Right hindlimb (tissue), 1 donor: ENCODE measurements around the gene CCDC40.
A peak's percentile ranks its signal among the peaks of the same experiment; 100 is the strongest.

Experiments
- DNase-seq: peaks from one replicate; pipeline ENCODE4 v3.0.0-alpha.2; 2018

The CCDC40 gene

DNA sequence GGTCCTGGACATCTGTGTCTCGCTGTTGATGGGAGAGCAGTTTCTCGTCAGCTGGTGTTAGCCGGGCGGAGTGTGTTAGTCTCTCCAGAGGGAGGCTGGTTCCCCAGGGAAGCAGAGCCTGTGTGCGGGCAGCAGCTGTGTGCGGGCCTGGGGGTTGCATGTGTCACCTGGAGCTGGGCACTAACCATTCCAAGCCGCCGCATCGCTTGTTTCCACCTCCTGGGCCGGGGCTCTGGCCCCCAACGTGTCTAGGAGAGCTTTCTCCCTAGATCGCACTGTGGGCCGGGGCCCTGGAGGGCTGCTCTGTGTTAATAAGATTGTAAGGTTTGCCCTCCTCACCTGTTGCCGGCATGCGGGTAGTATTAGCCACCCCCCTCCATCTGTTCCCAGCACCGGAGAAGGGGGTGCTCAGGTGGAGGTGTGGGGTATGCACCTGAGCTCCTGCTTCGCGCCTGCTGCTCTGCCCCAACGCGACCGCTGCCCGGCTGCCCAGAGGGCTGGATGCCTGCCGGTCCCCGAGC is 82.9 kb downstream of the CCDC40 start:
- no peak for DNase-seq

DNA sequence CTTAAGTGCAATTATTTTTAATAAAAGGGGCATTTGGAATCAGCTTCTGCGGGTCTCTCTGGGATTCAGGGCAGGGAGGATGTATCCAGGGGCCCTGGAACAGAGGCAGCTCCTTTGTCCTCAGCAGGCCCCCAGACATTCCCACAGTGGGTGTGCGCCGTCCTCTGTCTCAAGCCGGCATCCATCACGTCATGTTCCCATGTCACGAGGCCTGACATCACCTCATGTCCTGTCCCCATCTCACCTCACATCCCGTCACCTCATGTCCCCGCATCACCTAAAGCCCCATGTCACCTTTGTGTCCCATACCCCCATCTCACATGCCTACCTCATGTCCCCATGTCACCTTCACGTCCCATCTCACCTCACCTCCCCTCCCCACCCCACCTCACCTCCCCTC is 83.4 kb downstream of the CCDC40 start:
- no peak for DNase-seq

DNA sequence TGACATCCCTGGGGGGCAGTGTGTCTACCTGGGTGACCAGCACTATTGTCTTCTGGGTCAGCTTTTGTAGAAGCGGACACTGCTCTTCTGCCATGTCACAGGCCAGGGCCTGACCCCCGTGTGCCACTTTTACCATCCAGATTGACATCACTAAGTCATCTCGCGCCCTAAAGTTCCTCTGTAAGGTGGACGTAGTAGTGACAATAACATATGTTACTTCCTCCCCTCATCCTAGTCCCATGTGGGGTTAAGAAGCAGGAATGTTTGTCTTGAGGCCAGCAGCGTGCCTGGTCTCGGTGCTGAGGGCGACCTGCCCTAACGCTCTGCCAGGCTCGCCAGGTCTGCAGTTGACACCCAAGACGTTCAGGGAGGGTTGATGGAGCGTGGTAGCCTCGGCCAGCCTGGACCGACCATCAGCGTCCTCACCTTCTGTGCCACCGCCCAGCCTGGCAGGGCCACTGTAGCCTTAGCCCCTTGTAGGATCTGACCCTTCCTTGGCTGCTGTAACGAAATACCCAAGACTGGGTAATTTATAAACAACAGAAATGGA is 85.7 kb downstream of the CCDC40 start:
- no peak for DNase-seq

DNA sequence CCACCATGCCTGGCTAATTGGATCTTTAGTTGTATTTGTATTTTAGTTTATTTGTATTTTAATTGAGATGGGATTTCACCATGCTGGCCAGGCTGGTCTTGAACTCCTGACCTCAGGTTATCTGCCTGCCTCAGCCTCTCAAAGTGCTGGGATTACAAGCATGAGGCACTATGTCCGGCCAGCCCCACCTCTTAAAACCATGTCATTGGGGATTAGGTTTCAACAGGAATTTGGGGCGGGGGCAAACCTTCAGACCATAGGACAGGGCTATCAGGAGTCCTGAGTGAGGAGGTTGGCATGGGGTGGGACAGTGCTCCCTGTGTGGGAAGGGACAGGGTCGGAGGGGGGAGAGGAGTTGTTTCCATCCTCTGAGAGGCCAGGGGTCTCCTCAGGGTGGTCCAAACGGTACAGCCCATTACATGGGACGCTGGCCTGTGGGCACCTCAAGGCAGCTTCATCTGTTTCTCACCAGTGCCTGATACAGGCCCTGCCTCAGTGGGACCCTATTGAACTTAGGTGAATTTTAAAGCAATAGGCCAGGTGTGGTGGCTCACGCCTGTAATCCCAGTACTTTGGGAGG is 86.6 kb downstream of the CCDC40 start:
- DNase-seq, result no peak

DNA sequence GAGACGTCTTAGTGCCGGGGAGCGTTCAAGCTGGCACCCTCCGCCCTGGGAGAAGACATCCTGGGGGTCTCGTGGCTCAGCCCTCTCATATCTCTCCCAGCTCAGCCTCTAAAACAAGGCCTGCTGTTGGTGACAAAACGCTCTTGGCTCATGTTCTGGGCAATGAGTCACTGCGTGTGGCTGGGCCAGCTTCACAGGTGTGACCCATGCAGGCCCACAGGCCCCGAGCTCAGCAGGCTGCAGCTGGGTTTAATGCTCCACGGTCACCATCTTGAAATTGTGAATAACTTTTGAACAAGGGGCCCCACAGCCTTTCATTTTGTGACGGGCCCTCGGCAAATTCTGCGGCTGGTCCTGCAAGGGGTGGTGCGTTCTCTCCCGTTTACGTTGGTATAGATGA is 87.3 kb downstream of the CCDC40 start:
- DNase-seq, result no peak

DNA sequence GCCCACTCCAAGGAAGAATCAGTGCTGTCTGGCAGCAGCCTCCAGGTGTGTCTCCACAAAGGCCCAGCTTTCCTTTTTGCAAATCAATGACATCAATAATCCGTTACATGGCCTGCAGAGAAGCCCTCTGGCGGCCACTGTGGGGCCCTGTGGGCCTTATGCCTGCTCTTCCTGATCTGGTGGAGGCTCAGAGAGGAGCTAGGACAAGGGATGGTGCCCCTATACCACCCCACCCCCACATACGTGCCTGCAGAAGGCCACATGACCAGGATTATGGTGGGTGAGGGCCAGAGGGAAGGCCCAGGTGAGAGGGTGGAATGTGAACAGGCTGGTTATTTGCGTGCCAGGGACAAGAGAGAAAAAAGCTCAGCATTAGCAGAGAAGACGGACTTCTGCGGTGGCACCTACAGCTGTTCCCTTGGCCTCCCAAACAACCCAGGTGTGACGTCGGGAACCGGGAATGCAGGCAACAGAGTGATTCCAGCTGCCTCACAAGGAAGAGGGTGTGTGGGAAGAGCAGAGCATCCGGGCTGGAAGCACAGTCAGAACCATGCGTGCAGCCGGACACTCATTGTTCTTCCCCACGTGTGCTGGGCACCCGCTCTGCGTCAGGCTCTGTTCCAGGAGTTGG is 88.0 kb downstream of the CCDC40 start:
- DNase-seq, result no peak

DNA sequence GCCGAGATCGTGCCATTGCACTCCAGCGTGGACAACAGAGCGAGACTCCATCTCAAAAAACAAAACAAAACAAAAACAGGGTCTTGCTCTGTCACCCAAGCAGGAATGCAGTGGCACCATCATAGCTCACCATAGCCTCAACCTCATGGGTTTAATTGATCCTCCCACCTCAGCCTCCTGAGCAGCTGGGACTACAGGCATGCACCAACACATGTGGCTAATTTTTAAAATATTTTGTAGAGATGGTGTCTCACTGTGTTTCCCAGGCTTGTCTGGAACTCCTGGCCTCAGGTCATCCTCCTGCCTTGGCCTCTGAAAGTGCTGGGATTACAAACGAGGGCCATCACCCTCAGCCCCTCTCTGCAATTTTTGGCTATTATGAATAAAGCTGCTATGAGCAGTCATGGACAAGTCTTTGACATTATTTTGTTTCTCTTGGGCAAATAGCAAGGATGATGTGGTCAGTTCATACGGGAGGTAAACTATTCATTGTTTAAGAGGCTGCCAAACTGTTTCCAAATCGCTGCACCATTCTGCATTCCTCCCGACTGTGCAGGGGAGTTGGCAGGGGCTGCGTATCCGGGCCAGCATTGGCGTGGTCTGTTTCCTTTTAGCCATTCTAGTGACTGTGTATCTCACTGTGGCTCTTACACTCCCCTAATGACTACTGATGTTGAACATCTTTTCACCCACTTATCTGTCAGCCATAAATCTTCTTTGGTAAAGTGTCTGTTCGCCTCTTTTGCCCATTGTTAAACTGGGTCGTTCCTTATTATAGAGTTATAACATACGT is 89.4 kb downstream of the CCDC40 start:
- no peak for DNase-seq

DNA sequence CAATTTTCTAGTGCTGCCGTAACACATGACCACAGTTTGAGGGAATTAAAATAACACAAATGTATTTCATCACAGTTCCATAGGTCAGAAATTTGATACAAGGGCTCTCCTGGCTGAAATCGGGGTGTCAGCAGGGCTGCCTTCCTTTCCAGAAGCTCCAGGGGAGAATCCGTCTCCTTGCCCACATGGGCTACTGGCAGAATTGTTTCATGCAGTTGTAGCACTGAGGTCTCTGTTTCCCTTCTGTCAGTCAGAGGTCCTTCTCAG is 89.9 kb downstream of the CCDC40 start:
- no peak for DNase-seq

DNA sequence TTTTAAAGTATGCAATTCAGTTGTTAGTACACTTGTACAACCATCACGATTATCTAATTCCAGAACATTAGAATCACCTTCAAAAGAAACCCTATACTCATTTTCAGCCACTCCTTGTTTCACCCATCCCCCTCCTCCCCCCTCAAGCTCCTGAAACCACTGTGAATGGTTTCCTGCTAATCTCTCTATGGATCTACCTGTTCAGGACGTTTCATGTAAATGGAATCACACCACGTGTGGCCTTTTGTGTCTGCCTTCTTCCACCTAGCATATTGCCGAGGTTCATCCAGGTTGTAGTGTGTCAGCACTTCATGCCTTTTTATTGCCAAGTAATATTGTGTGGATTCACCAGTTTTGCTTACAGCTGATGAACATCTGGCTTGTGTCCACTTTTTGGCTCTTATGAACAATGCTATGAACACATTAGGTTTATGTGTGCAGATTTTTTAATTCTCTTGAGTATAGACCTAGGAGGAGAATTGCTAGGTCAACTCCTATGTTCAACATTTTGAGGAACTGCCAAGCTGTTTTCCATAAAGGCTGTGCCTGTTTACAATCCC is 92.6 kb downstream of the CCDC40 start:
- DNase-seq, result no peak

DNA sequence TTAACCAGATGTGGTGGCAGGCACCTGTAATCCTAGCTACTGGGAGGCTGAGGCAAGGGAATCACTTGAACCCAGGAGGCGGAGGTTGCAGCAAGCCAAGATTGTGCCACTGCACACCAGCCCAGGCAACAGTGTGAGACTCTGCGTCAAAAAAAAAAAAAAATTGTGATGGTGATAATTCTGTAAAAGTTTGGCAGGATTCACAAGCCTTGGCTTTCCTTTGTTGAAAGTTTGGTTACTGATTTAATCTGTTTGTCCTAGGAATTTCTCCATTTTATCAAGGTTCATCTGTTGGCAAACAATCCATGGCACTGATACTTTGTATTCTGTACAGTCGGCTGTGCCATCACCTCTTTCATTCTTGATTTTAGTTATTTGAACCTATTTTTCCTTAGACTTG is 94.5 kb downstream of the CCDC40 start:
- DNase-seq, result no peak

DNA sequence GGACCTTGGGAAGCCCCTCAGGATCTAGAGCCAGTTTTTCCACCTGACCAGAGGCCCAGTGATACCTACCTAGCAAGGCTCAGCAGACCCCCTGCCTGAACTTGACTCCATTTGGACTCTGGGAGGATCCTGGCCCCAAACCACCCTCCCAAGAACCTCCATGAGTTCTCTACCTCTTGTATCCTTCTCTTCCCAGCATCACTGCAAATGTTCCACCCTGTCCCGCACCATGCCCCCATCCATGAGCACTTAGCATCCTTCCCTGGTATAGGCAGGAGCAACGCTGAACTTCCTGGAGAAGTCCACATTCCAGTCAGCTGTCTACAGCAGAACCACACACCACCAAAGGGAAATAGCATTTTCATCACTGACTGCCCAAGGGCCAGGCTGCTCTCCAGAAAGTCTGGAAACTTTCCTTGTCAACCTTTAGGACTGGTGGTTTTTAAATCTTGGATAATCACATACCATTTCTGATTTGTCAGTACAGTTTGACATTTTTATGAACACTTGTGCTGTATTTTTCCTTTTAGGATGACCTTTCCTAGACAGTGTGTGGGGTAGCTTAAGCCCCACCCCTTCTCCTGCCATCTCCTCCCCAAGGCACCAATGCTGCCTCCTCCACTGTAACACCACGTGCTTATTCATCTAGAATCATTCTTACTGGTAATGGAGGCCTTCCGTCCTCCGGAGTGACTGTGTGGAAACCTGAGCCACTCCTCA is 96.6 kb downstream of the CCDC40 start:
- DNase-seq, result no peak

DNA sequence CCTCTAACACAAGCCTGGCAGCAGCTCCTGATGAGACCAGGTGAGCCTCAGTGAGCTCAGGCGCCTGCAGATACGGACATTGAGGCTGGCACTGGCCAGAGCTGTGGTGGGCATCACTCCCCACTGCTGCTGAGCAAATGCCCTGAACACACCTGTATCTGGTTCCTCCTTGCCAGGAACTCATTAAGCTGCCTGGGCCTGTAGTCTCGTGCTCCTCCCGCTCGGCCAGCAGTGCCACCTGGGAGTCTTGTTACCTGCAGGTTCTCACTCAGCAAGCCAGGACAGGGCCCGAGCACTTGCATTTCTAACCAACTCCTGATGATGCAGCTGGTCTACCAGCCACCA is 97.2 kb downstream of the CCDC40 start:
- DNase-seq, result no peak

DNA sequence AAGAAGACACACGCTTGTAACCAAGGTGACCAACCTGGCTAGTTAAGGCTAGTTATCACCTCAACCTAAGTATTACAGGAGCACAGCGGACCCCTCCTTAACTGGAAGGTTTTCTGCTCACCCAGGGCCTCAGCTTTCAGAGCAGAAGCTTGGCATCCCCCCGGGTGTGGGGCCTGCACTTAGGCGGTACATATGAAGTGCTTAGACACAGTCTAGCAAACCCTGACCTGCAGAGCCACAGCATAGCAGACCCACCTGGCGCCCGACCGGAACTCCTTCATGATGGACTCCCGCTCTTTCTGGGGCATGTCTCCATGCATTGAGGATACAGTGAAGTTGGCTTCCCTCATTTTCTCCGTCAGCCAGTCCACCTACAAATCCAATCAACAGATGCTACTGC is 100.7 kb downstream of the CCDC40 start:
- no peak for DNase-seq

DNA sequence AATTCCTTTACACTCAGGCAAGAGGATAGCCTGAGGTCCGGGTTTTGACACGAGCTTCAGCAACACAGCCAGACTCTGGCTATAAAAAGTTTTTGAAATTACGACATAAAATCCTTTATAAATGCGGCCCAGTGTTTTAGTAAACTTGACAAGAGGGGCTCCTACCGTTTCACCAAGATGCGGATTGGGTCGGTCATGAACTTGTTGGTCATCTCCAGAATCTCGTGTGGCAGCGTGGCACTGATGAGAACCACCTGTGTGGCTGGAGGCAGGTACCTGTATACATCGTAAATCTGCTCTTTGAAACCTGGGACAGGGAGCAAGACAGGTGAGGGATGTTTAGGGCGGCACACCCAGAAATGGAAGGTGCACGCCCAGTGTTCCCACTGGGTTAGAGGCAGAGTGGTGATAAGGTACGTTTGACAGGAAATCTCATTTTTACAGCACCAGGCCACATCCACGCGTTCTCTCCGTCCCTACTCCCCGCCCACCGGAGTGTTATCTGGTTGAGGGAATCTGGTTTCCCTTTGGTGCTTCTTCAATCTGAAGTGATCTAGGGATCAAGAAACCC is 102.5 kb downstream of the CCDC40 start:
- DNase-seq, result no peak

DNA sequence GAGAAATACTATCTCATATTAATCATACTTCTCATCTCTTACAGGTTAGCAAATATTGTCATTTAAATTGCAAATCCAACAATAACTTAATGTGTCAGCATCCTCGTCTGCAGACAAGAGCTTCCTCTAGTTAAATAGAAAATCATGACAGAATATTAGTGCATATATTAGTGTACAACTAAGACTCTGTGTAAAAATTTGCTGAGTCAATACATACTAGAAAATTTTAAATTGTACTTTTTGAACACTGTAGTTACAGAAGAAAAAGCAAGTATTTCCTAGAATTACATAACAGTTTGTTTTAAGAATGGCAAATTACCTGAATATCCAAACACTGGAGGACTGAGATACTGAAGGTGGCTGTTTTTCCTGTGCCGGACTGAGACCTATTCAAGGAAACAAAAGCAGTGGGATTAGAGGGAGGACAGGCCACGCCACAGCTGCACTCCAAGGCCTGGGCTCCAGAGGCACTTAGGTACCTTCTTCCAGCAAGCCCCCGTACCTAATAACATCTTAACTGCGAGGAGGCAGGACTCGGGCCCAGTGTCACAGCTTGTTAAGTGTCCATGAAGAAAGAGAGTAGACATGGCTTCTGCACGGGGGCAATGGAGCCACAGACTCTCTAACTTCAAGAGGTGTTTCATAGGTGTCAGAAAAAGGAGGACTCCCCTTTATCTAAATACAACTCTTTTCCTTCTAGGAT is 105.2 kb downstream of the CCDC40 start:
- no peak for DNase-seq

DNA sequence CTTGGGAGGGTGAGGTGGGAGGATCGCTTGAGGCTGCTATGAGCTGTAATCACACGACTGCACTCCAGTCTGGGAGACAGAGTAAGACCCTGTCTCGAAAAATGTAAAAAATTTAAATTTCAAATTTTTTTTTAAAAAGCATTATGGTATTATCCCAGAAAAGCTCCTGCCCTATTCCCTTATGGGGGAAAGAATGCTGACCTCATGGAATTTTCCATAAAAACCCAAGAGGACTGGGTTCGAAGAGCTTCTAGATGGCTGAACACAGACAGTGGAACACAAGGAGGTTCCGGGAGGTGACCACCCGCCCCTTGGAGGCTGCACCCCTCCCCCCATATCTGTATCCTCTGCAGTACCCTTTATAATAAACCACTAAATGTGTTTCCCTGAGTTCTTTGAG is 106.5 kb downstream of the CCDC40 start:
- DNase-seq, result no peak

DNA sequence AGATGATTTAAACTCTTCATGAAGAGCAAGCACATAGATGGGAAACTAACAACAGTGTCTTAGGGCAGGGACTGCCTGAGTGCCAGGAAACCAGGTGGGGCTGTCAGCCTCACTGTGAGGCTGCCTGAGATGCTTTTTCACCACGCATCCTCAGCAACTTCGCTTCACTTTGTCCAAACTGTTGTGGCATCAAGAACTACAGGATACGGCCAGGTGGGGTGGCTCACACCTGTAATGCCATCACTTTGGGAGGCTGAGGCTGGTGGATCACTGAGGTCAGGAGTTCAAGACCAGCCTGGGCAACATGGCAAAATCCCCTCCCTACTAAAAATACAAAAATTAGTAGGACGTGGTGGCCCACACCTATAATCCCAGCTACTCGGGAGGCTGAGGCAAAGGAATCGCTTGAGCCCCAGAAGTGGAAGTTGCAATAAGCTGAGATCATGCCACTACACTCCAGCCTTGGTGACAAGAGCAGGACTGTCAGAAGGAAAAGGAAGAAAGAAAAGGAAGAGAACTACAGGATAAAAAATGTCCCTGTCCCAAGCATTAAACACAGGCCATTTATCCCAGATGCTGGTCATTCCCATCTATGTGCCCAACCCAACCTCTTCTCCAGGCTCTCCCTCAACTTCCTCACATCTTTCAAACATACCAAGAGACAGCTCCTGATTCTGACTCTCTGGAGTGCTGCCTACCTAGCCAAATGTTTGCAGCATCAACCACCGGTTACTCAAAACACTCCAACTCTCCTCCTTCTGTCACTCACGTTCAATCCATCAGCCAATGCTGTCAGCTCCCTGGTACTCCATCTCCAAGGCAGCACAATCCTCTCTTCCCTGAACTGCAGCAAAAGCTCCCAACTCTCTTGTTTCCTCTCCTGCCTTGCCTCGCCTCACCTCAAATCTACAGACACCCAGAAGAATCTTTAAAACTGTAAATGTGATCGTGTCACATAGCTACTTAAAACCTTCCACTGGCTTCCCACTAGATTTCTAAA is 108.9 kb downstream of the CCDC40 start:
- DNase-seq, result no peak

DNA sequence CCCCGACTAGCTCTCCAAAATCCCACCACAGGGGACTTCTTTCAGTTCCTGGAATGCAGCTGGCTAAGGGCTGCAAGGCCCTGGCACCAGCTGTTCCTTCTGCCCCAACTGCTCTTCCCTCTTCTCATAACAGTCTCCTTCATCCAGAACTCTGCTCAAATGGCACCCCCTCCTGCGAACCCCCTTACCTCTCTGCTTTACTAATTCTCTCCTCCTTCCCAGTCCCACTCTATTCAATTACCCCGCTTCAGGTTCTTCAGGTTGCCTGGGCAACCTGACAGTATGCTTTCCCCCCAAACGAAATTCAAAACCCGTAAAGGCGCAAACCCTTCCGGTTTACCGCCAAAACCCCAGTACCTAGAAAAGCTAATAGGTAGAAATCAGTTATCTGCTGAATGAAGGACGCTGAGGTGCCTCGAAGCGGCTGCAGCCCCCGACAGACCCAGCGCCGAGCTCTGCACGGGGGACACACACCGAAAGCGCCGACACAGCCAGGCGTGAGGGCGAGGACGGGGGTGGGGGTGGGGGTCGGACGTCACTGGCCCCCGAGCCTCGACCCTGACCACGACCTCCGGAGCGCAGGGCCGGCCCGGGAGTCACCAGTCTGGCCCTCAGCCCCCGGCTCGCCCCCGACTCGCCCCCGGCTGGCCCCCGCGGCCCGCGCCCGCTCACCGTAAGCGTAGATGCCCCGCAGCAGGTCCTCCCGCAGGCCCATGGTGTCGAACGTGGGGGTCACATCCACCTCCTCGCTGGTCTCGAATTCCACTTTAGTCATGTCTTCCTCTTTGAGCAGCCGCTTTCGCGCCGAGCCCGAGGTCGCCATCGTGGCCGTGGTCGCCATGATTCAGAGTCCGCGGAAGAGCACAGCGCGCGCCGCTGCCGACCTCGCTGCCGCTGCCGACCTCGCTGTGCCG is 109.9 kb downstream of the CCDC40 start:
- DNase-seq, result peak; percentile 57

DNA sequence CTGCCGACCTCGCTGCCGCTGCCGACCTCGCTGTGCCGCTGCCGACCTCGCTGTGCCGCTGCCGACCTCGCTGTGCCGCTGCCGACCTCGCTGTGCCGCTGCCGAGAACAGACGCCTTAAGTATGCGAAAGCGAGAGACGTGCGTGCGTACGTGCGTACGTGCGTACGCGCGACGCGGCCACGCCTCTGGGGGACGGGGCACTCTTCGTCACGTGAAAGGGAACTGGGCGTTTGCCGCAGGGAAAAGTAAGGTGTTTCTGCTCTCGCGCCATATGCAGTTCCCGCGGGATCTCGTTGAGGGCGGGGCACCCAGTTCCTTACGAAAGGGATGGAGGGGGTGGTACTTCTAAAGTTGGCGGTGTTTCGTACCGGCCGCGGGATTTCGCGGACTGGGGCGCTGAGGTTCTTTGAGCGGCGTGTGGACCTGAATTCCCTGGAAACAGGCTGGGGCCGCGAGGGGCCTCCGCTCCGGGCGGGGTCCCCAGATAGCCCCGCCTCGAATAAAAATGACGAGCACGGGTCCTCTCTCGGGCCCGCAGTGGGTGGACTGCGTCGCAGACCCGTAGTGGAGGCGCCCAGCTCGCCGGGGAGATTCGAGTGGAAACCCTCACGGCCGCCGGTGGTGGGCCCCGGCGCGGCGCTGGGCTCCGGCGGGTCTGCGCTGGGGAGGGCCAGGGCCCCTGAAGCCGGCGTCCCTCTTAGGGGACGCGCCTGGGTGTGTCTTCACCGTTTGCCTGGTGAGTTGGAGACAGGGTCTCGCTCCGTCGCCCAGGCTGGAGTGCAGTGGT is 110.8 kb downstream of the CCDC40 start, which contains the start of gene EIF4A3:
Gene EIF4A3, minus strand, starts transcription at position 94 of the 788 bp plus-strand sequence. CDS start 167 bp downstream, outside the sequence.
- DNase-seq, result peak; percentile 98
